KMS-11 (cell line): ENCODE results near the gene TUBB8B.
"Not testable (repeated sequence)": the region's sequence is repeated elsewhere in the genome, so short reads cannot be mapped to it uniquely, and the experiment has no call there.

Source experiments
- H2AFZ ChIP-seq: fragments of 200-600 bp; sonication (generic); 2 replicates; pipeline ENCODE4 v1.6.1; 2016; ENCODE audit warnings: antibody characterized with exemption, mixed run types, low read depth
- H3K27ac ChIP-seq: fragments of 200-600 bp; sonication (generic); 2 replicates; pipeline ENCODE4 v1.6.1; 2016; ENCODE audit warnings: mild to moderate bottlenecking, mixed run types
- H3K27me3 ChIP-seq: fragments of 200-600 bp; sonication (generic); 2 replicates; pipeline ENCODE4 v1.6.1; 2017; ENCODE audit warnings: mild to moderate bottlenecking, low read depth, mixed run types, moderate library complexity; ENCODE audit not compliant: insufficient read depth
- H3K36me3 ChIP-seq: fragments of 200-600 bp; sonication (generic); 2 replicates; pipeline ENCODE4 v1.6.1; 2017; ENCODE audit warnings: mild to moderate bottlenecking, mixed run types; ENCODE audit not compliant: insufficient read depth
- H3K4me1 ChIP-seq: fragments of 200-600 bp; sonication (generic); 2 replicates; pipeline ENCODE4 v1.6.1; 2016; ENCODE audit warnings: mild to moderate bottlenecking, low read depth, mixed run types; ENCODE audit not compliant: poor library complexity, severe bottlenecking
- H3K4me2 ChIP-seq: fragments of 200-600 bp; sonication (generic); 2 replicates; pipeline ENCODE4 v1.7.0; 2016; ENCODE audit warnings: mild to moderate bottlenecking, mixed run types
- H3K4me3 ChIP-seq: fragments of 200-600 bp; sonication (generic); IDR thresholded peaks from 2 replicates; pipeline ENCODE4 v1.6.1; 2017; ENCODE audit warnings: low read depth, low read length, mixed read lengths; ENCODE audit not compliant: insufficient read depth
- H3K79me2 ChIP-seq: fragments of 200-600 bp; sonication (generic); 2 replicates; pipeline ENCODE4 v1.6.1; 2016; ENCODE audit warnings: low read depth, mixed run types; ENCODE audit not compliant: insufficient read depth
- H3K9ac ChIP-seq: fragments of 200-600 bp; sonication (generic); 2 replicates; pipeline ENCODE4 v1.6.1; 2016; ENCODE audit warnings: mild to moderate bottlenecking, mixed run types
- H4K20me1 ChIP-seq: fragments of 200-600 bp; sonication (generic); 2 replicates; pipeline ENCODE4 v1.6.1; 2016; ENCODE audit warnings: mild to moderate bottlenecking, mixed run types; ENCODE audit not compliant: insufficient read depth

The TUBB8B gene

DNA sequence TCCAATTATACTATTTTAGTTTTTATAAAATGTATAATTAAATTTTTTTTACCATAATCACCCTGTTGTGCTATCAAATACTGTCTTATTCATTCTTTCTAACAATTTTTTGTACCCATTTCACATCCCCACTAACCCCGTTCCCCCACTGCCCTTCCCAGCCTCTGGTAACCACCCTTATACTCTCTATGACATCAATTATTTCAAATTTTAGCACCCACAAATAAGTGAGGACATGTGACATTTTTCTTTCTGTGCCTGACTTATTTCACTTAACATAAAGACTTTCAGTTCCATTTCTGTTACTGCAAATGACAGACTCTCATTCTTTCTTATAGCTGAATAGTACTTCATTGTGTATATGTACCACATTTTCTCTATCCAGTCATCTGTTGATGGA lies 5.0 kb upstream of the TUBB8B start:
- not testable (repeated sequence) for H3K4me1 ChIP-seq, H3K4me3 ChIP-seq, H3K4me2 ChIP-seq, H3K27ac ChIP-seq, H3K9ac ChIP-seq, H4K20me1 ChIP-seq, H3K79me2 ChIP-seq, H3K36me3 ChIP-seq, H2AFZ ChIP-seq, H3K27me3 ChIP-seq

DNA sequence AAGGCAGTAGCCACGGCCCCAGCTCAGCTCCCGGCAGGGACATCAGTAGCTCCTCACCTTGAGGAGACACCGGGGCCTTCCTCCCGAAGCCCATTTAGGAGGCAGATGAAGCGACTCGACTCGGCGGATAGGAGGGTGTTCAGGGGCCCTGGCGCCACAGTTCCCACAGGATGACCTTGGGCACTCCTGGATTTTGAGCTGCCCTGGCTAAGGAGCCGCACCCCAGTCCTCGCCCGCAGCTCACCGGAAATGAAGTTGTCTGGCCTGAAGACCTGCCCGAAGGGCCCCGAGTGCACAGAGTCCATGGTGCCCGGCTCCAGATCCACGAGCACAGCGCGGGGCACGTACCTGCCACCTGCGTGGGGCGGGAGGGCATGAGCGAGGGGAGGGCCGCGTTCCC lies 719 bp downstream of the TUBB8B start:
- H3K4me3 ChIP-seq, H3K27ac ChIP-seq, H4K20me1 ChIP-seq, H2AFZ ChIP-seq, H3K4me1 ChIP-seq, H3K27me3 ChIP-seq, H3K79me2 ChIP-seq, H3K9ac ChIP-seq, H3K4me2 ChIP-seq, H3K36me3 ChIP-seq: not testable (repeated sequence)

DNA sequence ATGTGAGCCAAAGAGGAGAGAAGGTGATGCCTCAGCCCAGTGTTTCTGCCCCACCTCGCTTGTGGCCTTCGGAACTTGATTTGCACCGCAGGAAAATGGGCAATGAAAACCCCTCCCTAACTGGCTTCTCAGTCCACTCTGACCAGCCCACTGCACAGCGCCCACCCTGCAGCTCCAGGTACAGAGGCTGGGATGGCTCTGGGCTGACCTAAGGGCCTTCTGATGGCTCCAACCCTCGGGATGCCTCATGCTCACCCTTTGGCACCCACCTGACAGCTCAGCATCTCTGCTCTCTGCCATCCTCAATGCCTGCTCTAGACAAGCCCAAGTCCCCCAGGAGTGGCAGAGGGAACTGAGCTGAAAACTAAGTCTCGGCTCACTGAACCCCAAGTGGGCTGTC lies 36.2 kb downstream of the TUBB8B start:
- not testable (repeated sequence) for H4K20me1 ChIP-seq, H3K9ac ChIP-seq, H3K27me3 ChIP-seq, H3K4me2 ChIP-seq, H3K79me2 ChIP-seq, H2AFZ ChIP-seq, H3K27ac ChIP-seq, H3K4me3 ChIP-seq, H3K36me3 ChIP-seq, H3K4me1 ChIP-seq

DNA sequence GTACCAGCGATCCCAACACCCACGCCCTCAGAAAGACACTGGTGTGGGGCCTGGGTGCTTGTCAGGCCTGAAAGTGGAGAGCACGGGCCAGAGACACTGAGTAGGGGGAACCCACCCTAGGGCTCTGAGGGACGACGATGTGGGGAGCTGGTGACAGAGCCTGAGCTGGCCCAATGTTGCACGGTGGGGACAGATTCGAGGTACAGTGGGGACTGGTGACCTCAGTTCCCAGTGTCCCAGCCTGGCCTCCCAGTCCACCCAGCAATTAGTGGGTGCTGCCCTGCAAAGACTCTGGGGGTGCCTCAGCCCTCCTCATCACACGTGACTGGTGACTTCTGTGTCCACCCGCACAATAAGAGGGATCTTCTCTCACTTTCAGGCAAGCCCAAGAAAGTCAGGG lies 36.6 kb downstream of the TUBB8B start:
- not testable (repeated sequence) for H3K36me3 ChIP-seq, H3K27me3 ChIP-seq, H4K20me1 ChIP-seq, H2AFZ ChIP-seq, H3K79me2 ChIP-seq, H3K4me3 ChIP-seq, H3K4me1 ChIP-seq, H3K9ac ChIP-seq, H3K4me2 ChIP-seq, H3K27ac ChIP-seq

DNA sequence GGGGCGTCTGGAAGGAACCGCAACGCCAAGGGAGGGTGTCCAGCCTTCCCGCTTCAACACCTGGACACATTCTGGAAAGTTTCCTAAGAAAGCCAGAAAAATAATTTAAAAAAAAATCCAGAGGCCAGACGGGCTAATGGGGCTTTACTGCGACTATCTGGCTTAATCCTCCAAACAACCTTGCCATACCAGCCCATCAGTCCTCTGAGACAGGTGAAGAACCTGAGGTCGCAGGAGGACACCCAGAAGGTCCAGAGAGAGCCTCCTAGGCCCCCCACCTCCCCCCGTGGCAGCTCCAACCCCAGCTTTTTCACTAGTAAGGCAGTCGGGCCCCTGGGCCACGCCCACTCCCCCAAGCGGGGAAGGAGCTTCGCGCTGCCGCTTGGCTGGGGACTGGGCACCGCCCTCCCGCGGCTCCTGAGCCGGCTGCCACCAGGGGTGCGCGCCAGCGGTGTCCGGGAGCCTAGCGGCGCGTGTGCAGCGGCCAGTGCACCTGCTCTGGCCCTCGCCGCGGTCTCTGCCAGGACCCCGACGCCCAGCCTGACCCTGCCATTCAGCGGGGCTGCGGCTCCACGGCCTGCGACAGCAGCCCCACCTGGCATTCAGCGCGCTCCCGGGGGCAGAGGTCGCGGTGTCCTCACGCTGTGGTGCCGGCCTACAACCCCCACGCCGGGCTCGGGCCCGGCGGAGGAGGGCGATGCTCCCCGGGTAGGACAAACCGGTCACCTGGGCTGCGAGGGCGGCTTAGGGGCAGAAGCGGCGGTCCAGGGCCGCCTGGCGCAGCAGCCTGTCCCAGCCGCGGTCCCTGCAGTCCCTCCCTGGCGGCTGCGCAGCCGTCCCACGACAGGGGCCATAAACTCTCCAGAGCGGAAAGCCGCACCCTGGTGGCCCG lies 37.8 kb downstream of the TUBB8B start:
- H3K36me3 ChIP-seq, H3K27me3 ChIP-seq, H3K4me3 ChIP-seq, H2AFZ ChIP-seq, H3K4me1 ChIP-seq, H4K20me1 ChIP-seq, H3K9ac ChIP-seq, H3K27ac ChIP-seq, H3K79me2 ChIP-seq, H3K4me2 ChIP-seq: not testable (repeated sequence)

DNA sequence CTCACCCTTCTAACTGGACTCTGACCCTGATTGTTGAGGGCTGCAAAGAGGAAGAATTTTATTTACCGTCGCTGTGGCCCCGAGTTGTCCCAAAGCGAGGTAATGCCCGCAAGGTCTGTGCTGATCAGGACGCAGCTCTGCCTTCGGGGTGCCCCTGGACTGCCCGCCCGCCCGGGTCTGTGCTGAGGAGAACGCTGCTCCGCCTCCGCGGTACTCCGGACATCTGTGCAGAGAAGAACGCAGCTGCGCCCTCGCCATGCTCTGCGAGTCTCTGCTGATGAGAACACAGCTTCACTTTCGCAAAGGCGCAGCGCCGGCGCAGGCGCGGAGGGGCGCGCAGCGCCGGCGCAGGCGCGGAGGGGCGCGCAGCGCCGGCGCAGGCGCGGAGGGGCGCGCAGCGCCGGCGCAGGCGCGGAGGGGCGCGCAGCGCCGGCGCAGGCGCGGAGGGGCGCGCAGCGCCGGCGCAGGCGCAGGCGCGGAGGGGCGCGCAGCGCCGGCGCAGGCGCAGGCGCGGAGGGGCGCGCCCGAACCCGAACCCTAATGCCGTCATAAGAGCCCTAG lies 38.7 kb downstream of the TUBB8B start:
- not testable (repeated sequence) for H3K27me3 ChIP-seq, H3K36me3 ChIP-seq, H3K4me1 ChIP-seq, H3K4me2 ChIP-seq, H3K27ac ChIP-seq, H3K4me3 ChIP-seq, H3K9ac ChIP-seq, H3K79me2 ChIP-seq, H2AFZ ChIP-seq, H4K20me1 ChIP-seq

DNA sequence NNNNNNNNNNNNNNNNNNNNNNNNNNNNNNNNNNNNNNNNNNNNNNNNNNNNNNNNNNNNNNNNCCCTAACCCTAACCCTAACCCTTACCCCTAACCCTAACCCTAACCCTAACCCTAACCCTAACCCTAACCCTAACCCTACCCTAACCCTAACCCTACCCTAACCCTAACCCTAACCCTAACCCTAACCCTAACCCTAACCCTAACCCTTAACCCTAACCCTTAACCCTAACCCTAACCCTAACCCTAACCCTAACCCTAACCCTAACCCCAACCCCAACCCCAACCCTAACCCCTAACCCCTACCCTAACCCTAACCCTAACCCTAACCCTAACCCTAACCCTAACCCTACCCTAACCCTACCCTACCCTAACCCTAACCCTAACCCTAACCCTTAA lies 39.5 kb downstream of the TUBB8B start:
- H3K4me2 ChIP-seq, H3K79me2 ChIP-seq, H3K4me1 ChIP-seq: not testable (repeated sequence)

More for the DNA sequence above, 39.5 kb downstream of the TUBB8B start:
- not testable (repeated sequence) for H4K20me1 ChIP-seq, H3K4me3 ChIP-seq, H3K36me3 ChIP-seq, H3K9ac ChIP-seq, H3K27me3 ChIP-seq, H2AFZ ChIP-seq, H3K27ac ChIP-seq
